ENCODE results near the gene KCNK1.
A peak's percentile ranks its signal among the peaks of the same experiment; 100 is the strongest.

The KCNK1 gene

GRCh38 chr1:233707880-233708815 lies 94.2 kb downstream of the KCNK1 start:
- no peak for DNase-seq

DNA sequence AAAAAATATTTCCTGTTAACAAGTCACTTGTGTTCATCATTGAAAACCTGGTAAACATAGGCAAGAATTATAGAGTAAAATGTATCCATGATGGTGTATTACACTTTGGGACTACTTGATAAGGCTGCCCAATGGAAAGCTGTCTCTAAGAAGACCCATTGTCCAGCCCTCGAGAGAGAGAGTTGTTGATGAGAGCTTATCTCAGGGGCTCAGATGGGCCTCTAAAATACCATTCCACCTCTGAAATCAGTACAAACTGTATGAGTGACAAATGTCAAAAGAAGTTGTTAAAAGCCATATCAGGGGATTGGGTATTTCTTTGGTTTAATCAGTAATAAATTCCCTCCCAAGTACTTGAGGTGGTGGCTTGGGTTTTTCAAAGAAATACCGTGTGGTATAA lies 96.1 kb downstream of the KCNK1 start:
- DNase-seq = no peak

DNA sequence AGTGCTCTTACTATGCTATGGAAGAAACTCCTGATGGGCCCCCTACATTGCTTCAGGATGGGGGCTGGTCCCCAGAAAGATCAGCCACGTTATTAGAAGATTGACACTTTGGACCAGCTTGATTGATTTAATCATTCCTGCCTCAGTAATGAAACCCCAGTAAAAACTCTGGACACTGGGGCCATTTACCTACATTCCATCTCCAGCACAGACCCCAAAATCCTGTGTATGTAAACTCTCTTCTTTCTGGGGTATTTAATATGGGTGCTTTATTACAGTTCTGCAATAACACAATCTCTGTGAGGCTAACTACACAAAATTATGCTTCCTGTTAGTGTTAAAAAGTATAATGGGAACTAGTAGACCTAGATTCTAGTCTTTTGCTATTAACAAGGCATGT lies 96.6 kb downstream of the KCNK1 start:
- DNase-seq = no peak

- peak; percentile 98 for DNase-seq
Observed at GRCh38 chr1:233714631-233715217, 100.8 kb downstream of the KCNK1 start.

DNA sequence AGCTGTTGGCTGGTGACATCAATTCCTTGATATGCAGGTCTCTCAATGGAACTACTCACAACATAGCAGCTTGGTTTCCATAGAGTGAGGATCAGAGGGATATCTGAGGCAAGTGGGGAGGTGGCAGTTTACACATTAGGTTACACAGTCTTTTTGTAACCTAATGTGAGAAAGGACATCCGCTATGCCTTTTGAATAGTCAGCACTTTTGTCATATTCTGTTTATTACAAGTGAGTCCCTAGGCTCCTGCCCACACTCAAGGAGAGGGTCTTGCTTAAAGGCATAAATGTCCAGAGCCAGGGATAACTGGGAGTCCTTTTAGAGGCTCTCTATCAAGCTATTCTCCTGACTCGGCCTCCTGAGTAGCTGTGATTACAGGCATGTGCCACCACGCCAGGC lies 104.2 kb downstream of the KCNK1 start:
- no peak for DNase-seq

GRCh38 chr1:233719655-233720341 lies 105.9 kb downstream of the KCNK1 start:
- DNase-seq = no peak

DNA sequence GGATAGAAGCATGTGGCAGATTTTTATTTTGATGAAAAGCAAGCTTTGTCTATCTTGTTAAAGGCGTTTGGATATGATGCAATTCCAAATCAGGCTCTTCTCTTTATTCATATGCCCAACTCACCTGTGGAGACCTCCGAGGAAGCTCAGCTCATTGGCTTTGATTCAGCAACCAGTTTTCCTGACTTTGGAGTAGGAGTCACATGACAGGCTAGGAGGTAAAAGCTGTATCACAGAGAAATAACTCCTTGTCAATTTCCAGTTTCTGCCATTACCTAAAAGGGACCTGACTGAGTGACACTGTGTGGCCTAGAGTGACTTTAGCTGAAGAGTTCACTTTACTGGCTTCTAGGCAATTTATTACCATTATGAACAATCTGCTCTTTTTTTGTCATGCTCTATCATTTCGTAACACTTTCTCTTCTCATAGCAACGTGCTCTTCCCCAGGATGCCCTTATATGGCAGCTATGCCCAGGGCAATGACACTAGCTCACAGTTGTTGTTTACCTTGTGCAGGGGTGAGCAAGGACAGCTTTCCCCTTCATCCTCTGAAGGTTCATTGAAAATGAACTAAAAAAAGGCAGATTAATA lies 107.2 kb downstream of the KCNK1 start:
- peak; percentile 34 for DNase-seq

Data from NCI-H1092 treated with DMSO at 0.1 percent for 48 hours (cell line).